H9 (cell line): ENCODE measurements around the gene CRAMP1. TPM values are rescaled to one million over a fixed set of nuclear protein-coding genes. Genes with fewer than 3 reads are reported as not detected.
A peak's percentile ranks its signal among the peaks of the same experiment; 100 is the strongest.

Experiments used
- DNase-seq: peaks from one replicate; pipeline ENCODE4 v3.0.0-alpha.2; 2017
- H2AFZ ChIP-seq: one replicate; pipeline ENCODE4 v1.6.1; 2013; ENCODE audit warnings: mild to moderate bottlenecking, low read length, control low read depth, moderate library complexity
- H2AK5ac ChIP-seq: 2 replicates; pipeline ENCODE4 v1.6.1; 2013; ENCODE audit warnings: low read length, control low read depth, mixed read lengths; ENCODE audit not compliant: insufficient read length
- H2BK120ac ChIP-seq: one replicate; pipeline ENCODE4 v1.6.1; 2013; ENCODE audit warnings: low read depth, mild to moderate bottlenecking, low read length, control low read depth, inconsistent platforms; ENCODE audit not compliant: poor library complexity, severe bottlenecking
- H2BK12ac ChIP-seq: 2 replicates; pipeline ENCODE4 v1.6.1; 2013; ENCODE audit warnings: low read length, control low read depth, mixed read lengths, low read depth; ENCODE audit not compliant: insufficient read length
- H2BK15ac ChIP-seq: 2 replicates; pipeline ENCODE4 v1.6.1; 2013; ENCODE audit warnings: low read depth, low read length, control low read depth
- H2BK20ac ChIP-seq: one replicate; pipeline ENCODE4 v1.6.1; 2013; ENCODE audit warnings: low read depth, mild to moderate bottlenecking, low read length, control low read depth, inconsistent platforms; ENCODE audit not compliant: poor library complexity, severe bottlenecking
- H2BK5ac ChIP-seq: 2 replicates; pipeline ENCODE4 v1.6.1; 2013; ENCODE audit warnings: low read length, control low read depth, mixed read lengths; ENCODE audit not compliant: insufficient read length
- H3K14ac ChIP-seq: 2 replicates; pipeline ENCODE4 v1.6.1; 2013; ENCODE audit warnings: low read length, control low read depth; ENCODE audit not compliant: insufficient read depth
- H3K18ac ChIP-seq: 2 replicates; pipeline ENCODE4 v1.6.1; 2013; ENCODE audit warnings: low read depth, mild to moderate bottlenecking, mixed read lengths, low read length, control low read depth; ENCODE audit not compliant: insufficient read length
- H3K23ac ChIP-seq: 2 replicates; pipeline ENCODE4 v1.6.1; 2013; ENCODE audit warnings: low read length, control low read depth, mixed read lengths, low read depth; ENCODE audit not compliant: insufficient read length
- H3K23me2 ChIP-seq: 2 replicates; pipeline ENCODE4 v1.6.1; 2013; ENCODE audit warnings: low read depth, mild to moderate bottlenecking, mixed read lengths, low read length, control low read depth; ENCODE audit not compliant: insufficient read length, poor library complexity, severe bottlenecking
- H3K27ac ChIP-seq: 2 replicates; pipeline ENCODE4 v1.5.1; 2013; ENCODE audit warnings: low read length, control low read depth, mixed read lengths, low read depth; ENCODE audit not compliant: insufficient read length
- H3K27me3 ChIP-seq: 2 replicates; pipeline ENCODE4 v1.6.1; 2013; ENCODE audit warnings: low read length, control low read depth, inconsistent platforms; ENCODE audit not compliant: insufficient read depth
- H3K4ac ChIP-seq: 2 replicates; pipeline ENCODE4 v1.6.1; 2013; ENCODE audit warnings: low read depth, mild to moderate bottlenecking, control low read depth, inconsistent platforms, low read length, moderate library complexity
- H3K4me1 ChIP-seq: 2 replicates; pipeline ENCODE4 v1.6.1; 2013; ENCODE audit warnings: low read length, control low read depth, inconsistent platforms; ENCODE audit not compliant: insufficient read depth
- H3K4me2 ChIP-seq: 2 replicates; pipeline ENCODE4 v1.6.1; 2013; ENCODE audit warnings: low read length, control low read depth, mixed read lengths; ENCODE audit not compliant: insufficient read length, insufficient read depth
- H3K56ac ChIP-seq: 2 replicates; pipeline ENCODE4 v1.6.1; 2013; ENCODE audit warnings: low read depth, mild to moderate bottlenecking, mixed read lengths, low read length, control low read depth; ENCODE audit not compliant: insufficient read length
- H3K79me1 ChIP-seq: 2 replicates; pipeline ENCODE4 v1.6.1; 2013; ENCODE audit warnings: low read depth, mild to moderate bottlenecking, moderate library complexity, low read length, control low read depth, inconsistent platforms; ENCODE audit not compliant: insufficient read depth, poor library complexity, severe bottlenecking
- H3K79me2 ChIP-seq: 2 replicates; pipeline ENCODE4 v1.6.1; 2013; ENCODE audit warnings: low read length, control low read depth, inconsistent platforms; ENCODE audit not compliant: insufficient read depth
- H3K9ac ChIP-seq: 2 replicates; pipeline ENCODE4 v1.6.1; 2013; ENCODE audit warnings: low read length, control low read depth, mixed read lengths; ENCODE audit not compliant: insufficient read length; ENCODE audit errors: extremely low read depth
- H3K9me3 ChIP-seq: one replicate; pipeline ENCODE4 v1.6.1; 2013; ENCODE audit warnings: low read depth, low read length, inconsistent platforms; ENCODE audit not compliant: control insufficient read depth
- H3T11ph ChIP-seq: one replicate; pipeline ENCODE4 v1.6.1; 2013; ENCODE audit warnings: mild to moderate bottlenecking, low read length, control low read depth, inconsistent platforms
- H4K20me1 ChIP-seq: one replicate; pipeline ENCODE4 v1.6.1; 2013; ENCODE audit not compliant: control insufficient read depth, insufficient read length, insufficient read depth
- H4K5ac ChIP-seq: 2 replicates; pipeline ENCODE4 v1.6.1; 2013; ENCODE audit warnings: low read depth, mild to moderate bottlenecking, mixed read lengths, low read length, control low read depth; ENCODE audit not compliant: insufficient read length
- H4K8ac ChIP-seq: replicated peaks from 2 replicates; pipeline ENCODE4 v1.6.1; 2013; ENCODE audit warnings: low read length, control low read depth, mixed read lengths, low read depth; ENCODE audit not compliant: insufficient read length
- H4K91ac ChIP-seq: 2 replicates; pipeline ENCODE4 v1.6.1; 2013; ENCODE audit warnings: low read depth, mild to moderate bottlenecking, moderate library complexity, mixed read lengths, low read length, control low read depth; ENCODE audit not compliant: insufficient read length
- H3K27ac Mint-ChIP-seq, 3 experiments: 2 replicates in 2 of 3; 3 replicates in 1 of 3; pipeline ENCODE4 v1.8.0; 2020 to 2021; ENCODE audit warnings: mixed read lengths in 3 of 3, mild to moderate bottlenecking in 1 of 3, moderate library complexity in 1 of 3
- H3K27me3 Mint-ChIP-seq: 2 replicates; pipeline ENCODE4 v1.8.0; 2021; ENCODE audit warnings: low read depth, mild to moderate bottlenecking, moderate library complexity, mixed read lengths
- H3K36me3 Mint-ChIP-seq, 3 experiments: 2 replicates in 2 of 3; 3 replicates in 1 of 3; pipeline ENCODE4 v1.8.0; 2020 to 2021; ENCODE audit warnings: low read depth in 3 of 3, mixed read lengths in 3 of 3; ENCODE audit not compliant: insufficient read depth in 1 of 3
- H3K4me1 Mint-ChIP-seq, 2 experiments: 2 replicates each; pipeline ENCODE4 v1.8.0; 2020; ENCODE audit warnings: mixed read lengths in 2 of 2
- H3K4me3 Mint-ChIP-seq, 2 experiments: 2 replicates in 1 of 2; 3 replicates in 1 of 2; pipeline ENCODE4 v1.8.0; 2020 to 2021; ENCODE audit warnings: mild to moderate bottlenecking in 2 of 2, mixed read lengths in 2 of 2, moderate library complexity in 1 of 2
- H3K9me3 Mint-ChIP-seq, 2 experiments: 2 replicates in 1 of 2; 3 replicates in 1 of 2; pipeline ENCODE4 v1.8.0; 2020; ENCODE audit warnings: mild to moderate bottlenecking in 2 of 2, mixed read lengths in 2 of 2, moderate library complexity in 1 of 2
- WGBS: extraction: QIAGEN DNeasy Blood & Tissue Kit; methylation state at CpG from one replicate; pipeline ENCODE4 v1.1.7; 2013; ENCODE audit warnings: missing lambda C conversion rate, low lambda C conversion rate, mixed read lengths; ENCODE audit not compliant: insufficient read length; ENCODE audit errors: extremely low coverage; 5-methylcytosine and 5-hydroxymethylcytosine counted together
- total RNA-seq: library from RNA; stranded (reverse); gene quantifications from 2 replicates; pipeline ENCODE4 v1.2.1, GENCODE V29; 2021
- TF ChIP-seq, protein P1 (sequence below): fragments of 200-600 bp; sonication (generic); conservative IDR thresholded peaks from 3 replicates; pipeline ENCODE4 v1.8.0; 2021; ENCODE audit warnings: antibody characterized with exemption, mild to moderate bottlenecking

CRAMP1 gene
- total RNA-seq, 1 experiment from 2014 or later: 46.2 TPM

DNA sequence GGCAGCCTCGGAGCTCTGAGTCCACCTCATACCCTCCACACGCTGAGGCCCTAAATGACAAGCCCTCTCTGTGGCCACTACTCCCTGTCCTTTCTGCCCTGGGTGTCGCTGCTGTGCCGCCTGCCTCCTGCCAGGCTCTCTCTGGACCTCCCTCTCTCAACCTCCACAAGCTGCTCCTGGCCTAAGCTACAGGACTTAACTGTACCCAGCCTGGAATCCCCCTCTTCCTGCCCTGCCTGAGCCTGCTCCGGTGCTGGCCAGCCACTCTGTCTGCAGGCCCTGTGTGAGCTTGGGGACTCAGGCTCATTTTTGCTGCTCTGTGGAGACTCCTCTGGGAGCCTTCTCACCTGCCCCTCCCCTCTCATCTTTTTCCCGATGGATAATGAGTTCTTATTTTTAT is 21.8 kb upstream of the CRAMP1 start:
- no peak overlapping the region for H2AFZ ChIP-seq
- H2AK5ac ChIP-seq: no peak overlapping the region
- H2BK12ac ChIP-seq: no peak overlapping the region
- no peaks in the 10 kb centered on the region for H3K79me1 ChIP-seq
- no peaks in the 10 kb centered on the region for H3K23me2 ChIP-seq
- no peak overlapping the region for H2BK15ac ChIP-seq
- H3K56ac ChIP-seq: no peak overlapping the region
- no peak overlapping the region for H3K27ac ChIP-seq
- H3K4me3 Mint-ChIP-seq: no peak overlapping the region; a peak in 1 of 5 replicates
- H3K9me3 Mint-ChIP-seq: no peaks in the 10 kb centered on the region
- H4K20me1 ChIP-seq: no peaks in the 10 kb centered on the region
- H4K91ac ChIP-seq: no peak overlapping the region
- H3K4me1 Mint-ChIP-seq: no peaks in the 10 kb centered on the region
- H3K27ac Mint-ChIP-seq: peak overlapping the region in 1 of 3 experiments; percentile 34; a peak in 2 of 7 replicates
- H2BK120ac ChIP-seq: no peak overlapping the region
- WGBS: no CpG with 5 or more reads among the region's 6 CpGs
- no peaks in the 10 kb centered on the region for H3K4me1 ChIP-seq
- no peak overlapping the region for H4K5ac ChIP-seq
- no peak overlapping the region for H3K9ac ChIP-seq
- H3K79me2 ChIP-seq: no peaks in the 10 kb centered on the region
- no peak overlapping the region for H2BK5ac ChIP-seq
- no peak for DNase-seq
- H3K4ac ChIP-seq: no peak overlapping the region
- no peak overlapping the region for H3K14ac ChIP-seq
- no peak overlapping the region for H3K23ac ChIP-seq
- no peaks in the 10 kb centered on the region for H3K27me3 ChIP-seq
- H3K9me3 ChIP-seq: no peaks in the 10 kb centered on the region
- H3T11ph ChIP-seq: no peak overlapping the region
- no peaks in the 10 kb centered on the region for H3K27me3 Mint-ChIP-seq
- H3K4me2 ChIP-seq: no peak overlapping the region
- H4K8ac ChIP-seq: no peak overlapping the region
- no peak overlapping the region for H3K18ac ChIP-seq
- TF ChIP-seq, protein P1, sequence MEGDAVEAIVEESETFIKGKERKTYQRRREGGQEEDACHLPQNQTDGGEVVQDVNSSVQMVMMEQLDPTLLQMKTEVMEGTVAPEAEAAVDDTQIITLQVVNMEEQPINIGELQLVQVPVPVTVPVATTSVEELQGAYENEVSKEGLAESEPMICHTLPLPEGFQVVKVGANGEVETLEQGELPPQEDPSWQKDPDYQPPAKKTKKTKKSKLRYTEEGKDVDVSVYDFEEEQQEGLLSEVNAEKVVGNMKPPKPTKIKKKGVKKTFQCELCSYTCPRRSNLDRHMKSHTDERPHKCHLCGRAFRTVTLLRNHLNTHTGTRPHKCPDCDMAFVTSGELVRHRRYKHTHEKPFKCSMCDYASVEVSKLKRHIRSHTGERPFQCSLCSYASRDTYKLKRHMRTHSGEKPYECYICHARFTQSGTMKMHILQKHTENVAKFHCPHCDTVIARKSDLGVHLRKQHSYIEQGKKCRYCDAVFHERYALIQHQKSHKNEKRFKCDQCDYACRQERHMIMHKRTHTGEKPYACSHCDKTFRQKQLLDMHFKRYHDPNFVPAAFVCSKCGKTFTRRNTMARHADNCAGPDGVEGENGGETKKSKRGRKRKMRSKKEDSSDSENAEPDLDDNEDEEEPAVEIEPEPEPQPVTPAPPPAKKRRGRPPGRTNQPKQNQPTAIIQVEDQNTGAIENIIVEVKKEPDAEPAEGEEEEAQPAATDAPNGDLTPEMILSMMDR: no peak
- no peak overlapping the region for H2BK20ac ChIP-seq
- H3K36me3 Mint-ChIP-seq: peaks cover 5 to 32% (median 18%) of the 10 kb centered on the region in 3 experiments; a peak in 6 of 7 replicates
